Osteoblast (primary cell): ENCODE results near the gene ITPKC. TPM values are rescaled to one million over a fixed set of nuclear protein-coding genes. Genes with fewer than 3 reads are reported as not detected.

Source experiments
- DNase-seq: peaks from one replicate; pipeline ENCODE4 v3.0.0; 2011; ENCODE audit warnings: low spot score, mixed read lengths; ENCODE audit not compliant: insufficient read length; ENCODE audit errors: missing footprints
- H2AFZ ChIP-seq: 2 replicates; pipeline ENCODE4 v1.6.0; 2011; ENCODE audit warnings: mild to moderate bottlenecking, low read length
- H3K27ac ChIP-seq: 2 replicates; pipeline ENCODE4 v1.5.1; 2011; ENCODE audit warnings: mild to moderate bottlenecking, low read depth, low read length, moderate library complexity
- H3K27me3 ChIP-seq: 2 replicates; pipeline ENCODE4 v1.6.0; 2012; ENCODE audit warnings: mild to moderate bottlenecking, control low read depth, inconsistent platforms, low read length, moderate library complexity; ENCODE audit not compliant: insufficient read depth
- H3K36me3 ChIP-seq: 2 replicates; pipeline ENCODE4 v1.5.1; 2011; ENCODE audit warnings: mild to moderate bottlenecking, low read length, control low read depth, moderate library complexity; ENCODE audit not compliant: insufficient read depth
- H3K4me1 ChIP-seq: 2 replicates; pipeline ENCODE4 v1.5.1; 2011; ENCODE audit warnings: mild to moderate bottlenecking, low read length, control low read depth, moderate library complexity; ENCODE audit not compliant: insufficient read depth
- H3K4me2 ChIP-seq: 2 replicates; pipeline ENCODE4 v1.6.0; 2011; ENCODE audit warnings: mild to moderate bottlenecking, low read length; ENCODE audit not compliant: insufficient read depth
- H3K4me3 ChIP-seq: fragments of 200-600 bp; sonication (generic); 3 replicates; pipeline ENCODE4 v1.5.1; 2012; ENCODE audit warnings: mild to moderate bottlenecking, low read length, inconsistent platforms; ENCODE audit not compliant: insufficient read depth
- H3K79me2 ChIP-seq: 2 replicates; pipeline ENCODE4 v1.6.0; 2012; ENCODE audit warnings: mild to moderate bottlenecking, low read length, control low read depth, inconsistent platforms; ENCODE audit not compliant: insufficient read depth
- H3K9me3 ChIP-seq: 2 replicates; pipeline ENCODE4 v1.5.1; 2011; ENCODE audit warnings: low read depth, low read length, control low read depth
- H4K20me1 ChIP-seq: 2 replicates; pipeline ENCODE4 v1.6.0; 2012; ENCODE audit warnings: mild to moderate bottlenecking, low read length, control low read depth; ENCODE audit not compliant: insufficient read depth
- CTCF ChIP-seq: IDR thresholded peaks from 2 replicates; pipeline ENCODE4 v1.5.1; 2011; ENCODE audit warnings: mild to moderate bottlenecking, low read depth, low read length, moderate library complexity; ENCODE audit errors: extremely low read depth
- total RNA-seq: library from RNA; depleted of rRNA; stranded (reverse); fragments of >200 nt; gene quantifications from 2 replicates; pipeline ENCODE4 v1.2.3, GENCODE V29; 2012

Gene ITPKC
- total RNA-seq, 1 donor, result 9.8 TPM

DNA sequence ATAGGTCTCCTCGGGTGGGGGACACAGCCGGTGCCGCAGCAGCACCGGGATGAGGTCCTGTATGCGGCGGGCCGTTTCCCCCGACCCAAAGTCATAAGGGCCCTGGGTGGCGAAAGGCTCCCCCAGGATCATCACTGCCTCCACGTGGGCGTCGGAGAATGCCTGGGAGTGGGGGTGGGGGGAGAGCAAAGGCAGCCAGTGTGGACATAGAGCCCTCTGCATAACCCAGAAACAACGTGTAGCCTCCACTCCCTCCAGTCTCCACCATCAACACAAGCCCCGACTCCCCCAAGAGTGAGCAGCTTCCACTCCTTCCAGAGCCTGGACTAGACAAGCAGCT is 24.7 kb upstream of the ITPKC start:
- Histone ChIP-seq H3K9me3 (no peaks in the 10 kb centered on the region), H2AFZ (no peak overlapping the region), H4K20me1 (peaks cover 22% of the 10 kb centered on the region), H3K36me3 (peaks cover 16% of the 10 kb centered on the region), H3K27ac (no peak overlapping the region), H3K27me3 (no peaks in the 10 kb centered on the region), H3K4me2 (no peak overlapping the region), H3K4me3 (no peak overlapping the region), H3K4me1 (peaks cover 23% of the 10 kb centered on the region), H3K79me2 (peaks cover 31% of the 10 kb centered on the region)
- TF ChIP-seq CTCF, result no peak
- peak; percentile 74 for DNase-seq

DNA sequence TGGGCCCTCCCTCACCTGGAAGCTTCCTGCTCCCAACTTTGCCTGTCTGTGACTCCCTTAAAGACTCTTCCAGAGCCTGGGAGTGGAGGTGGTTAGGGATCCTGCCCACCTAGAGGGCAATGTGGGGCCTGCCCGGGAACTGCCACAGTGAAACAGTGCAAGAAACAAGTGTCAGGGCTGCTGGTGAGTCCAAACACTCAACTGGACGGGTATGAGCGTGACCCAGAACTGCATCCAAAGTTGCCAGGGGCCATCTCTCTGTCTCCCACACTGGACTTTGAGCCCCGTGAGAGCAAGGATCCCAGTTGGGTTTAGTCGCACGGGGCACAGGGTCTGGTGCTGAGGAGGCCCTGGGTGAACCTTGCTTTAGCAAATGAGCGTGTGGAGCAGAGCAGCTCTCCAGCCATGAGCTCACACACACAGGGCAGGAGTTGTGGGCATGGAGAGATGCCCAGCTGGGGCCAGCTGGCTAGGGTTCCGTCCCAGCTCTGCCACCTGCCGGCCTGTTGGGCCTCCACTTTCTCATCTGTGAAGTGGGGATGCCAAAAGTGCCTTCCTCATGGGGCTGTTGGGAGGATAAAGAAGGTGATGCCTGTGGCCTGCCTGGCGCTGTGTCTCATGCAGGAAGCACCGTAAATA is 23.6 kb upstream of the ITPKC start:
- H3K27ac ChIP-seq, result no peak overlapping the region
- H4K20me1 ChIP-seq, result peaks cover 12% of the 10 kb centered on the region
- no peak for TF ChIP-seq CTCF
- peaks cover 16% of the 10 kb centered on the region for H3K36me3 ChIP-seq
- no peaks in the 10 kb centered on the region for H3K27me3 ChIP-seq
- H3K79me2 ChIP-seq, result peaks cover 21% of the 10 kb centered on the region
- peaks cover 15% of the 10 kb centered on the region for H3K4me1 ChIP-seq
- H3K4me3 ChIP-seq, result no peak overlapping the region
- H3K4me2 ChIP-seq, result no peak overlapping the region
- DNase-seq, result peak; percentile 76
- H2AFZ ChIP-seq, result no peak overlapping the region
- no peaks in the 10 kb centered on the region for H3K9me3 ChIP-seq

DNA sequence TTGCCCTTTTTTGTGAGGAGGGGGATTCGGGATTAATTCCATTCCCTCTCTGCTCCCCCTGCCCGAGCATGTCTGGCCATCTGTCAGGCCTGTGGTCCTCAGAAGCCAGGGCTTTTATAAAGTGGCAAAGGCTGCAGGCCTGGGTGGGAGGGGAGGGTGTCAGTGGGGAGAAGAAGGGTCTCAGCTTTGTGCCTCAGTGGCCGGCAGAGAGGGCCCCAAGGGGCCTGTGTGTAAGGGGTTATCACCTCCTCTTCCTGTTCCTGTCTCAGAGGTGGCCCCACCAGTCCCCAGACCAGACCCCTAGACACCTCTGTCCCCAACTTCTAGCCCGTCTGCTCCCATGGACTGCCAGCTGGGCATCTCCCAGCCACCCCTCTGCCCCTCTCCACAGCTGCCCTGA is 23.0 kb upstream of the ITPKC start:
- Histone ChIP-seq H3K4me1 (peaks cover 9% of the 10 kb centered on the region), H3K79me2 (peaks cover 14% of the 10 kb centered on the region), H3K27me3 (no peaks in the 10 kb centered on the region), H3K9me3 (no peaks in the 10 kb centered on the region), H3K36me3 (peaks cover 16% of the 10 kb centered on the region), H3K4me3 (no peak overlapping the region), H4K20me1 (peaks cover 5% of the 10 kb centered on the region), H2AFZ (no peak overlapping the region), H3K4me2 (no peak overlapping the region), H3K27ac (no peak overlapping the region)
- no peak for TF ChIP-seq CTCF
- DNase-seq, result no peak

DNA sequence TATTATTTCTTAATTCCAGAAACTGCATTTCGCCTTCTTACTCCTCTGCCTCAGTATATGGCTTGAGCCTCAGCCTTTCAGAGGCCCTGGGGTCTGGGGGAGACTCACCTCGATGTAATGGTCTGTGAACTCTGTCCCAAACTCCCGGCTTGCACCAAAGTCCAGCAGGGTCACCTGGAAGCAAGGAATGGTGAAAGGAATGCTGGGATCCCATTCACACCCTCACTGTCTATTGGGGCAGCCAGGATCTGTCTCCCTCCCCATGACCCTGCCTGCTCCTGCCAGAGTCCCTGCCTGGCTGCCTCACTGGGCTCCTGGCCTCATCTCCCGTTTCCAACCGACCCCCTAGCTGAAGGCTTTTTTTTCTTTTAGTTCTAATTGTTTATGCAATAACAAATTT is 21.0 kb upstream of the ITPKC start:
- Histone ChIP-seq H3K27me3 (no peaks in the 10 kb centered on the region), H2AFZ (no peak overlapping the region), H3K9me3 (no peaks in the 10 kb centered on the region), H3K27ac (no peak overlapping the region), H3K79me2 (no peaks in the 10 kb centered on the region), H3K4me2 (no peak overlapping the region), H3K4me3 (no peak overlapping the region), H3K36me3 (peaks cover 30% of the 10 kb centered on the region), H4K20me1 (no peaks in the 10 kb centered on the region), H3K4me1 (peaks cover 3% of the 10 kb centered on the region)
- DNase-seq, result no peak
- TF ChIP-seq CTCF, result no peak
